ENCODE results near the gene DPYD.

DPYD gene

DNA sequence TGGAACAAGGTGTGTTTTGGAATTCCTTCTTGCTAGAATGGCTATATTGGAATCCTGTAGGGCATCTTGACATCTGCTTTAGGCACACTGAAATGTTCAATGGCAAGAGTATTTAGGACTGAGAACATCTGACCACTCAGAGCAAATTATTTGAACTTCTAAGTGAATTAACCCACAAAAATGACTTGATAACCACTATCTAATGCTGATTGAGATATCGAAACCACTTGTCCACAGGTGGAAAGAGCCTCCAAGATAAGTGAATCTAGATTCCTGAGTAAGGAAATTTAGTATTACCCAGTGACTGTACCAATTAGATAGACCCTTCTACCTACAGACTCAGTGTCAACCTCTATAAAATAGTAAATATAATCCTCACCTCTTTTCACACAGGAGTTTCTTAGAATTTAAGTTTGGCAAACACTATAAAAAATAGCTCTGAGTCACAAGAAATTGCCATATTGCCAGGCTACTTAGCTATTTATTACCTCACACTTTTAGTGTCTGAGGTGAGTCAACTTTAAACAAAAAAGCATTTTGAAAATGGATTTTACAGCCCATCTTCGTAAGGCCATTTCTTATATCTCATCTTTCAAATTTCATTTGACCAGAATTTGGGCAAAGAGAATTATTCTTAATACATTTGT is 777.5 kb downstream of the DPYD start:
- DNase-seq (ENCODE audit: low read depth), result peak; percentile 65

DNA sequence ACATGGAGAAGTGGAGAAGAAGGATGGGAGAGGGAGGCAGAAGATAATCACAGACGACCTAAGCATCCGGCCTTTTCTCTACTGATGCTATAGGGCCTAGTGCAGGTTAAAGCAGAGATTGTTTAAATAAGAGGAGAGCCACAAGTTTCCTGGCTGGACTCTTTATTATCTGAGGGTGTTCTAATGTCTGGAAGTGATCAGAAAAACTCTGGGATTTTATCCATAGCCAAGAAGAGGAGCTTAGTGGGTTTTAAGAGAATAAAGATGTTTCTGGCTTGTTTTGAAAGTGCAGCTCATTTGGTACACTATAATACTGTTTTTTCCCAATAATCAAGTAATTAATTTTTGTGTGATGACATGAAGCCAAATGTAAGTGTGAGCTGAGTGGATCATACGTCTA is 780.2 kb downstream of the DPYD start:
- DNase-seq (ENCODE audit: low read depth), result no peak

DNA sequence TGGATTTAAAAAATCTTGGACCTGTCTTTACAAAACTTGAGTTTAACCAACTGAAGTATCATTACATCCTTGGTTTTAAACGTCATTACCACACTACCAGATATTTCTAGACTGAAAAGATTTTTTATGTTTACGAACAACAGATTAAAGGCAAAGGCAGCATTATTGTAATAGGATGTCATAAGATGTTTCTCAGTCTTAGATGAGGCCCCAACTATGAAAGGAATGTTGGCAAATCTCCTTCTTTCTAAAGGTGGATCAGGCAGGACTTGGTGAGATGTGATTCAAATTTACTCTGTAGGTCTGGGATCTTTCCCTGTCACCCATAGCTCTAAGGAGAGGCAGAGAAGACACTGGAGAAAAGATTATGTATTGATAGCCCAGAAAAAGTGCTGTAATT is 781.3 kb downstream of the DPYD start:
- peak; percentile 41 for DNase-seq (ENCODE audit: low read depth)

DNA sequence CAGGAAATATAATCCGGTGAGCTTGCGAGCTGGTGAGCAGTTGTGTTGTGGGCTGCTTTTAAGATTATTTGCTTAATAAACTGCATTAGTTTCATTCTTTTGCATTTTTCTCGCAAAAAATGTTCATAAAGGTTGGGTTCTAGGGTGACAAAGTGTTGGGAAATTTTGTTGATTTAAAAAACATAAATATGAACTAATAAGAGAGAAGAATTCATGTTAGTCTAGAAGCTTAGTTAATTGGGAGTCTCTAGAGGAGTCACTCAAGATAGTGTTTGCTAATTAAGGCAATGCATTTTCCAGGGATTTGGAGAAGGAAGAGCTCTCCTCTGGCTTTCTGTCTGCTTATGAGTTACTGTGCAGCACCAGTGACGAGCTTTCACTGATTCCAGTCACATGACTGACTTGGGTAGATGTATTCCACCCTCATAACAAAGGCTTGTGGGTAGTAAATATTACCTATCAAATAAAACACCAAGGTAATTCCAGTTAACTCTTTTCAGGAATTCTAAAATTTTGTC is 782.3 kb downstream of the DPYD start:
- no peak for DNase-seq (ENCODE audit: low read depth)

DNA sequence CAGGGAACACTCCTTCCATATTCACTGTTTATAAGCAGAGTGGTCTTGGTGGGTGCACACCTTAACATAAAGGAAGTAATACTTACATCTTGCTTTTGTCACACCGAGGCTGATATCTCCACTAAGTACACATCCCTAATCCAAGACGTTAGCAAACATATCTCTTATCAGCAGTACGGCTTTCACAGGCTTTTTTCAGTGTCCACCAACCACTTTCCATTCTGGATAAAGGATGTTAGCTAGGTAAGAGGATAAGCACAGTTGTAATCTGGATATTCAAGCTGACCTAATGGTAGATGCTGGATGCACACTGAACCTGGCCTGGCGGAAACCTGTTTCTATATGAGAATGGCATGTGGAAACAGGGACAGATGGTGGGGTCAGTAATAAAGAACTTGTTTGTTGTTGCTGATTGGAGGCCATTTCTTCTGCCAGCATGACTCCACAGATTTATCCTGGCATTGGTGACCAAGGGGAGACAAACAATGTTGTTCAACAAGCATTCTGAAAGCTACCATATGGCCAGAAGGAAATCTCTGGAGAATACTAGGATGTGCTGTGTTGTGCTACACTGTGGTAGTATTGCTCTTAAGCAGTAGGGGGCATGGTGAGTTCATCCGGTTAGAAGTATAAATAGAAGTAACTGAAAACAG is 782.8 kb downstream of the DPYD start:
- peak; percentile 82 for DNase-seq (ENCODE audit: low read depth)

DNA sequence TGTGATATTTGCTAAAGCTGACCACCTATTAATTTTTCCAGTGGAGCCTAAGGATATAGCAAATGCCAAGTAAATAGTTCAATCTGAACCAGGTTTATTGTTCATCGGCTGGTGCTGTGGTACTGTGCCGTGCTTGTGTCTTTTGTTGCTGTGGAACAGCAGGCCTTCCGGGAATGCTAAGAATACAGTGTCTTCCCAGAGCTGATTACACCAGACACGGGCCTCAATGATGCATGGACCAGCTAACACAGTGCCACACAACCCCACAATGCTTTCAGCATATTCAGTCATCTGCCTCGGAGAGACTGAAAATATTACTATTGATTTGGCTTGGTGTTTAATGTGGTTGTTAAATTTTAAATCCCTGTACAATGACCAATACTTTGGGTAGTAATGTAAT is 783.8 kb downstream of the DPYD start:
- DNase-seq (ENCODE audit: low read depth), result no peak

DNA sequence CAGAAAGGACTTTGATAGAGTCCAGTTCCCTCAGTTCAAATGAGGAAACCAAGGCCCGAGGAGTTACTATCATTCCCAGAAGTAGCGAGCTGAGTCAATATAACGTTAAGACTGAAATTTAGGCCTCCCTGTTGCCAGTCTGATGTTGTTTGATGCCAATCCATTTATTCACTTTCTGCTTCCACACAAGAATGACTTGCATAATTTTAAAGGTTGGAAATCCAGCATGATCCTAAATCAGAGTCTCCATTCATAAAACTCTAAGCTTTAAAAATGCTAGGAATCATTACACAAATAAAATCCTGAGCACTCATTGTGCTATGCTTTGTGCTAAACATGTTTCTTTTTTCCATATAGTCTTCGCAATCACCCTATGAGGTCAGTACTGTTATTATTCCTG is 784.9 kb downstream of the DPYD start:
- no peak for DNase-seq (ENCODE audit: low read depth)

DNA sequence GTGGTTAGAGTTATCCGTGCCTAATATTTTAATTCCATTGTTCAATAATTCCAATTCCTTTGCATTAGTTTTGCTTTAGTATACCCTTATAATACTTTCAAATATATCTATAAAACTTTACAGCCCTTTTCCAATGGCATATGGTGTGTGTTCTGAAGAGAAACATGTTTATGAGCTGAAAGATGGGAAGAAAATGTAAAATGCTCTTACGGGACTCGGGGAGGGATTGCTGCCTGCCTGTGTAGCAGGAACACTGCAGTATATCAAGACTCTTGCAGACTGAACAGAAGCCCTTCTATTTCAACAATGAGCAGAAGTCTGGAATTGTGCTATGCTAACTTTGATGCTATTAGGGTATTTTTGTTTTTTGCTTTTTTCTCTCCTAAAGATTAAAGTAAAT is 792.4 kb downstream of the DPYD start:
- no peak for DNase-seq (ENCODE audit: low read depth)

DNA sequence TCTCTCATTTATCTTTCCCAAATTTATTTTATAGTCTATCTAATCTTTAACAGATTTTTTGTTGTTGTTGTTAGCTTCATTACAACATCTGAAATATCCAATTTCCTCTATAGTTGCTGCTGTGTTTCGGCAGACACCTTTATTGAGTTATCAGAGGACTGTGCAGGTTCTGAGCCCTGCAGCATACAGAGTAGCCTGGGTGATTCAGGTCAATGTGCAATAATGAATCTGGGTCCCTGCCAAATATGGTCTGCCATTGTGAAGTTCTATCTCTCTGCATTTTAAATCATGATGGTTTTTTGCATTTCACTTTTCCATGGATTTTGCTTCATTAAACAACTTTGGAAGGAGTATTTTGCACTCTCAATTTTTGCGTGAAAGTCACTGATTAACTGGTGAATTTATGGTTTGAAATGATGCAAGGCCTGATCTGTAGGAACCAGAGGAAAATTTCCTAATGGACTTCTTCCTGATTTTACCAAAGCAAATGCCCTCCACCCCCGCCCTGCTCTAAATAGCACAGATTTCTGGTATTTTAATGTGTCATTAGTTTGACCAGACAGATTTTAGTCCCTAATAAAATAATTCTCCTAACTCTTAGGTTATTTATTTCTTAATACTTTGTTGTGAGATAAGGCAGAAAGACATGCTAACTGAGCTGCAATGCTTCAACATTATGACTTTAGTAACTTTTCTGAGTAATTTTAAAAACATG is 797.0 kb downstream of the DPYD start:
- DNase-seq (ENCODE audit: low read depth), result no peak

DNA sequence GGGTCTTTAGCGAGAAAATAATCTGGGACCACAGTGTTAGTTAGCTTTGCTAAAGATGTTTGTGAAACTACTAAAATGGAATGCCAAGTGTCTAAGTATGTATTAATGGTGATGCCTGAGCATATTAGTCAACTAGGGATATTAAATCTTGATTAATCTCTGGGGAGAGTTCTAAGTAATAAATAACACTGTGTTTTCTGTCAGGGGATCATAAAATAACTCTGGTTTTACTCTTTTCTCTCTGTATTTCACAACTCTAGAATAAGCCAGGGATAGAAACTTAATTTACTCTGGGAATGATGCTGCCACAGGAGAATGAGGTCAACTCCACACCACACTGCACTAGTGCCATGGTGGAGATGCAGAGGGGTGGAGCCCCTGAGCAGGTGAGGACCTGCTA is 800.0 kb downstream of the DPYD start:
- no peak for DNase-seq (ENCODE audit: low read depth)

DNA sequence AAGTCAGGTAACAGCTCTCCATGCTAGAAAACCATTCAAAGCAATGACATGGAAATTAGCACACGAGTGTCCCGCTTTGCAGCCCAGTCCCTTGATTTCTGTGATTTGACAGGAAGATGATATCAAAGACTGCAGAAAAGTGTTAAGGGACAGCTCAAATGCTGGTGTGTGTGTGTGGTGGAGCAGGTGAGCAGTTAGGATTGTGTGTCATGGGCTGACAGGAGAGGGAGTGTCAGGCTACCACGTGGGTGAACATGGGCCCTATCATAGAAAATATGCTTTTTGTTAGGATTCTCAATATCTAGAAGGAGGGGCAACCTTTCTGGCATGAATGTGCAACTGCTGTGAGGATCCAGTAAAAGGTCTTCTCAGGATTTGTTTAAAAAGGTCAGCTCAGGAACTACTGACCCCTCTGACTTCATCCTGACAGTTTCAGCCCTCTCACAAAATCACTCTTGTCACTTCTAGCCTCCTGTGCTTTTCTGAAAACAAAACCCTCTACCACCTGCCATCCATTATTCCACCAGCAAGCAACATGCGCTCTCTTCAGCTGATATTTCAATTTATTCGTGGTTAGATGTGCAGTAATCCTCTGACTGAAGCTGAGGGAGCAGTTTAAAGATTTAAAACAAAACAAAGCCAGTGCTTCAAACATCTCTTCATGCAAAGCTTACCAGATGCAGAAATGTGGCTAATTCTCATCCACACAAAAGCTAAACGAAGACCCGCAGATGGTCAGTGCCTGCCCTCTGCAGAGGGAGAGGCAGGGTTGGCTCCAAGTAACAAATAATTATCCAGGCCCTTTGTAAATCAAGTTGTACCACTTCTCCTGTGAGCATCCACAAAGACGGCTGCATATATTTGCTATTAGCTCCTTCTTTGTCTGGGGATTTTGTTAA is 801.3 kb downstream of the DPYD start:
- DNase-seq (ENCODE audit: low read depth), result no peak

DNA sequence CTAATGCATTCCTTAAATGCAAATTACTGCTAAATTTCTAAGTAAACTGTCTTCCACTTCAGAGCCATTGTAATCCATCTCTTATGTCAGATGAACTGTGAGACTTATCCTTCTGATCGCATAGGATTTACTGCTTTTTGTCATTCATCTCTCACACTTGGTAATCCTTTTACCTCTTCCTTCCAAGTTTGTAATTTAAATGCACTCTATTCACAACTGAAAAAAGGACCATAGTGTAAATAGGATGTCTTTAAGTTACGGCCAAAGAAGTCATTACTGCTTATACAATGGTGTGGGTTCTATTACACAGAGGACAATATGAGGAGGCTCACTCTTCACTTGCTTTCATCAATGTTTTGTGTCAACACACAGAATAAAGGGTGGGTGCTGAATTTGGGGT is 806.0 kb downstream of the DPYD start:
- DNase-seq (ENCODE audit: low read depth), result no peak

DNA sequence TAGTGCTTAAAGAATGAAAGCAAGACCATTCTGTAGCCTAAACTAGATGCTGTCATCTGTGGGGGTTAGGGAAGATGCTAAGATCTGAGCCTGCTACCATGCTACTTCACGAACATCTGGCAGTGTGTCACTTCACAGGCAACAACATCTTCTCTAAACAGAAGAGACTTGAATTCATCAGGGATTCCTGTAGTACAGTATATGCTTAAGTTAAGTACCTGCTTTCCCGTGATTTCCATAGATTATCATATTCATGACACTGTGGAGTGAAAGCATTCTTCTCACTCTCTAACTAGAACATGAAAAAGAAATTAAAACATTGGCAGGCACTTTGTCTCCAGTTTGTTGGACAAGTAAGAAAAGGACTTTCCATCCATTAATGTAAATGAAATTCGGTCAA is 808.4 kb downstream of the DPYD start:
- no peak for DNase-seq (ENCODE audit: low read depth)

DNA sequence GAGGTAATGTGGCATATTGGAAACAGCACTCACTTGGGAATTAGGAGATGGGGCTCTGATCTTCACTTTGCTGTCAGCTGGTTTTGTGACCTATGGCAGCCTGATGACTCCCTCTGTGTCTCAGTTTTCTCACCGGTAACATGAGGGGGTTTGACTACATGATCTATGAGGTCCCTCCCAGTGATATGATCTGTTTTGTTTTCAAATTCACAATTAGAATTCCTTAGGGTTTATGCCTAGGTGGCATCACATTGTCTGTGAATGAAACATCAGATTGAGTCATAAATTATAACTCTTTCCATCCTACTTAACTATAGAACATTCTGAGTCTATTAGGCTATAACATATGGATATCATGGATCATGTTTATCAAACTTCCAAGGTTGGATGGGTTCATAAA is 812.7 kb downstream of the DPYD start:
- peak; percentile 81 for DNase-seq (ENCODE audit: low read depth)

DNA sequence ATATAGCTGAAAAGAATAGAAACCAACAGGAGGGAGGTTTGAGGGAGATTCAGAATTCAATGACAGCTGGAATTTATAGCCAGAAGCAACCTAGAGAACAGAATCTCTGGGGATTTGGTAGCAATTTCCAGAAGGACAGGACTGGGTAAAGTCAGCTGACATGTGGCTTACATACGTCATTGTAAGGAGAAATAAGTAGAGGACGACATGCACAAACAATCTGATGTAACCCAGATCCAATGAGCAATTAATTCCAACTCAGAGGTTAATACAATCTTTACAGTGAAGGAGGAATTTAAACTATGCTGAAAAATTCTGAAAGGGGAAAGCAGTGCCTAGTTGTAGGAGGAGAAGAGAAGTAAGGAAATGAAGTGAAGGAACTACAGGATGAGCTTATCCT is 815.3 kb downstream of the DPYD start:
- DNase-seq (ENCODE audit: low read depth), result no peak

DNA sequence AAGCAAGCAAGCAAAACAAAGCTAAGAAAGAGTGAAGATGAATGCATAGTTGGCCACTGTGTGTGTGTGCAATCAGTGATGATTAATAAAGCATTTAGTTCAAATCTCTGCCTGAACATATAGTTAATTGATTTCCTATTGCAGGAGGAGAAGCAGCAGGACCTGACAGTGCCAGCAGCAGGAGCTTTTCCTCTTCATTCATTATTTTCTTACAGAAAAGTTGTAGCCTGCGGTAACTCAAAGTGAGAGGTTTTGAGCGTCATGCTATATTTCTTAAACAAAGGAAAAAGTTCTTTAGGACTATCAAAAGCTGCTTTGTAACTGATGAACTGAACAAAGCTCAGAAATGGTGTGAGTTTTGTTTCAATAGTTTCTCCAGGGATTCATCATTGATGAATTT is 819.3 kb downstream of the DPYD start:
- no peak for DNase-seq (ENCODE audit: low read depth)

DNA sequence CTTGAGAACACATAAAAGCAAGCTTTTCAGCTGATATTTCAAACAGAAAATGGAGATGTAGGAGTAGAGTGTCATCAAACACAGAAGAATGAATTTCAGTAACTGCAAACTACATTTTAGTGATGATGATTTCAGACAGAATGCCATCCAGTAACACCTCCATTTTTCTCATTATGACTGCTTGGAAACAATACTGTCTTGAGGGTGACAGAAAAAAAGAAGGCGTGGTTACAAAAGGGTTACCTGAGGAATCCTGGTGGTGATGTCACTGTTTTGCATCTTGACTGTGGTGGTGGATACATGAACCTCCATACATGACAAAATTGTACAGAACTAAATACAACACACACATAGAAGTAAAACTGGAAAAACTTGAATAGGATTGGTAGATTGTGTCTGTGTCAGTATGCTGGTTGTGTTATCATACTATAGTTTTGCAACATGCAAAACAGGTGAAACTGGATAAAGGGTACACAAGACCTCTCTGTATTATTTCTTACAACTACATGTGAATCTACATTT is 823.4 kb downstream of the DPYD start:
- DNase-seq (ENCODE audit: low read depth), result no peak

DNA sequence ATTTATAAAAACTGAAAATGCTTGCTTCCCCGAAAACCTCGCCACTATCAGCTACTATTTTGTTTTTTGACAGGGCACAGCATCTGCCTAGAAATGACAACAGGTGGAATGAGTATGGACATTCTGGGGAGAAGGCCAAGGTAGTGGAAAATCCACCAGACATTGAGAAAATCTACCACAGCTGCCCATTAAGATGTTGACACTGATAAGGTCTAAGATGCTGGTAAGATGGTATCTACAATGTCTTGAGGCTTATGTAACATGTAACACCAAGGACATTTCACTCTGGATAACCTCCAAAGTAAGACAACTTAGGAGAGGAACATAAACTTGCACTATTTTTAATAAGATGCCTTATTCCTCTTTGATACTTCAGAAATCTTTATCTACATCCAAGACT is 825.1 kb downstream of the DPYD start:
- DNase-seq (ENCODE audit: low read depth), result no peak

DNA sequence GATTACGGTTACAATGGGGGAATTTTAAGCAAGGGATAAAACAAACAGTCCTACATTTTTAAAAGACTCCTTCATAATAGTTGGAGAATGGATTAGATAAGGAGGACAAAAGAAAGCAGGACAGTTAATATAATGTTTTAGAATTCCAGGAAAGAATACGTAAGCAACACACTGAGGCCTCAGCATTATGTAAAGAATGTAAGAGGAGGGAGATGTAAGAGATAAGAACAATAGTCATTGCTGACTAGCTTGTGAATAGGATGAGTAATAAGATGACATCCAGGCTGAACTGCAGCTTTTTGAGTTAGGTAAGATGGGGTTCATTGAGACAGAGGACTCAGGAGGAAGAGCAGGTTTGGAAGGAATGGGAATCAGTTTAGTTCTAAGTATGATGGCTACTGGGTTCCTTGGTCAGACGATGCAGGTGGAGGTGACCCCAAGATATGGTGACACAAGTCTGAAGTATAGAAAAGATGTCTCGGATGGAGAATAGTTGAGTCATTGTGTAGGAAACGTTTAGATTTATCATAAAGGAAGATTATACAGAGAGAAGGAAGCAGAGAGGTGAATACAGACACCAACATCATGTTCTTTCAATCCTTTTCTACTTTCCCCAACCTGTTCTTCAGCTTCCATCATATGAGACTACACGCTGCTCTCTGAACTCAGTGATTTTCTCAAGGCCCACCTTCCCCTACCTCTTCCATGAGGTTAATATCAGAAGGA is 826.4 kb downstream of the DPYD start:
- peak; percentile 97 for DNase-seq (ENCODE audit: low read depth)

DNA sequence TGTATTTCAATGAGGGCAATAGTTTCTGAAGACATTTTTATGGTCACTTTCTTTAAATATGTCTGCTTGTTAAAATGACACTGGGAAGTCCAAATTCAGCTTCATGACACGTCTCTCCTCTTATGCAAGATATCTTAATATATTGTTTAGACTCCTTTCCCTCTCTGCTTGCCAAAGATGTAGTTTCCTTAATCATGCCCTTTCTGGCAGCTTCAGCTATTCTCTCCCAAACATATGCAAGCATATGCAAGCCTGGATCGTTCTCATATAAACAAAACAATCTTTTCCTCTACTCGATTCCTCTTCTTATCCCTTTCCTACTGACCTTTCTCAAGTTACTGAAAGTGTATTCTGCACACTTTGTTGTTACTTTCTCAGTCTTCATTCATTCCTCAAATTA is 827.1 kb downstream of the DPYD start:
- DNase-seq (ENCODE audit: low read depth), result peak; percentile 56

DNA sequence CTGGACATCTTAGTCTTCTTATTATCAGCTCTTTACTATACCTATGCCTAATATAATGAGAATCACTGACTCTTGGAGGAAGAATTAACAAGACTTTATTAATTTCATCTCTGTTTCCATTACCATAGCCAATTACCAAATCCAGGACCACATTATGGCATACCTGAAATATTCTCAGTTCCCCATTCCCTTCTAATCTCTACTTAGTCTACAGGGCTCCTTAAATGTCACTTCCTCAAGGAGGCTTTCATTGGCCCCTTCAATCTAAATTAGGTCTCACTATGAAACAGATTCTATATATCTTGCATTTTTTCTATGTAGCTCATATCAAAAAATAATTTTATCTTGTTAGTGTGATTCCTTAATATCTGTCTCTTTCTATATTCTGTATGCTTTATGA is 828.0 kb downstream of the DPYD start:
- no peak for DNase-seq (ENCODE audit: low read depth)

Data from ELR (cell line).